Neural cell (in vitro differentiated cells): ENCODE measurements around the gene RSRP1. TPM values are rescaled to one million over a fixed set of nuclear protein-coding genes. Genes with fewer than 3 reads are reported as not detected.

ENCODE experiments used
- H2AFZ ChIP-seq: fragments of 200-600, 300-800 bp; sonication (generic), shearing (Covaris generic); 2 replicates; pipeline ENCODE4 v1.6.0; 2014; ENCODE audit warnings: low read depth, mild to moderate bottlenecking, antibody characterized with exemption, low read length, moderate library complexity
- H3F3A ChIP-seq: fragments of 200-600 bp; shearing (Covaris generic); 2 replicates; pipeline ENCODE4 v1.6.1; 2016; ENCODE audit warnings: mild to moderate bottlenecking, moderate library complexity, mixed read lengths, antibody characterized with exemption, low read length; ENCODE audit not compliant: insufficient read depth, poor library complexity, severe bottlenecking
- H3K27ac ChIP-seq: fragments of 200-600, 300-800 bp; sonication (generic), shearing (Covaris generic); 2 replicates; pipeline ENCODE4 v1.5.1; 2014; ENCODE audit warnings: mild to moderate bottlenecking, low read length, moderate library complexity
- H3K27me3 ChIP-seq: fragments of 300-800, 200-600 bp; sonication (generic), shearing (Covaris generic); 2 replicates; pipeline ENCODE4 v1.6.0; 2014; ENCODE audit warnings: mild to moderate bottlenecking, low read depth, low read length, moderate library complexity; ENCODE audit not compliant: insufficient read depth
- H3K36me3 ChIP-seq: fragments of 300-800, 200-600 bp; sonication (generic), shearing (Covaris generic); 2 replicates; pipeline ENCODE4 v1.5.1; 2014; ENCODE audit warnings: mild to moderate bottlenecking, antibody characterized with exemption, low read length, moderate library complexity; ENCODE audit not compliant: insufficient read depth
- H3K4me2 ChIP-seq: fragments of 300-800, 200-600 bp; sonication (generic), shearing (Covaris generic); 2 replicates; pipeline ENCODE4 v1.6.0; 2014; ENCODE audit warnings: mild to moderate bottlenecking, low read length
- H3K4me3 ChIP-seq: fragments of 300-800, 200-600 bp; sonication (generic), shearing (Covaris generic); 2 replicates; pipeline ENCODE4 v1.5.1; 2014; ENCODE audit warnings: mild to moderate bottlenecking, low read length, moderate library complexity
- H3K79me2 ChIP-seq: fragments of 200-600 bp; shearing (Covaris generic); replicated peaks from 2 replicates; pipeline ENCODE4 v1.6.0; 2014; ENCODE audit warnings: mild to moderate bottlenecking, low read length, moderate library complexity; ENCODE audit not compliant: insufficient read depth
- H3K9ac ChIP-seq: fragments of 300-800, 200-600 bp; sonication (generic), shearing (Covaris generic); 2 replicates; pipeline ENCODE4 v1.6.1; 2016; ENCODE audit warnings: mild to moderate bottlenecking, low read length, mixed read lengths
- H3K9me2 ChIP-seq: fragments of 200-600 bp; shearing (Covaris generic); 2 replicates; pipeline ENCODE4 v1.6.1; 2016; ENCODE audit warnings: mild to moderate bottlenecking, low read length, mixed read lengths; ENCODE audit not compliant: insufficient read depth
- H3K9me3 ChIP-seq: fragments of 200-600, 300-800 bp; sonication (generic), shearing (Covaris generic); 2 replicates; pipeline ENCODE4 v1.6.1; 2016; ENCODE audit warnings: mild to moderate bottlenecking, mixed run types, low read length, moderate library complexity, mixed read lengths
- H4K20me1 ChIP-seq: fragments of 200-600 bp; shearing (Covaris generic); 2 replicates; pipeline ENCODE4 v1.6.1; 2016; ENCODE audit warnings: mild to moderate bottlenecking, mixed run types; ENCODE audit not compliant: insufficient read depth
- EP300 ChIP-seq: fragments of 450-650 bp; conservative IDR thresholded peaks from 2 replicates; pipeline ENCODE4 v1.6.1; 2014; ENCODE audit warnings: antibody characterized with exemption, mild to moderate bottlenecking, moderate library complexity; ENCODE audit not compliant: poor library complexity, severe bottlenecking
- EZH2 ChIP-seq: fragments of 200-600, 300-800 bp; shearing (Covaris generic), sonication (generic); IDR thresholded peaks from 2 replicates; pipeline ENCODE4 v1.6.1; 2014; ENCODE audit warnings: antibody characterized with exemption, low read length, borderline replicate concordance, mild to moderate bottlenecking; ENCODE audit not compliant: insufficient read depth, poor library complexity, severe bottlenecking
- MXI1 ChIP-seq: fragments of 450-650 bp; conservative IDR thresholded peaks from 2 replicates; pipeline ENCODE4 v1.6.1; 2014; ENCODE audit warnings: antibody characterized with exemption, mild to moderate bottlenecking; ENCODE audit not compliant: poor library complexity, severe bottlenecking
- POLR2AphosphoS5 ChIP-seq: IDR thresholded peaks from 2 replicates; pipeline ENCODE4 v1.6.1; 2012
- RAD21 ChIP-seq: fragments of 450-650 bp; conservative IDR thresholded peaks from 2 replicates; pipeline ENCODE4 v1.6.1; 2014; ENCODE audit warnings: antibody characterized with exemption, mild to moderate bottlenecking, moderate library complexity
- SMC3 ChIP-seq: fragments of 450-650 bp; conservative IDR thresholded peaks from 2 replicates; pipeline ENCODE4 v1.6.1; 2014; ENCODE audit warnings: antibody characterized with exemption, mild to moderate bottlenecking, moderate library complexity; ENCODE audit not compliant: poor library complexity
- TAF1 ChIP-seq: IDR thresholded peaks from 2 replicates; pipeline ENCODE4 v1.6.1; 2012; ENCODE audit warnings: low read depth
- polyA plus RNA-seq: library from polyadenylated mRNA; depleted of rRNA; stranded (reverse); fragments of >200 nt; gene quantifications from 2 replicates; pipeline ENCODE4 v1.2.3, GENCODE V29; 2014
- TF ChIP-seq, protein P1 (sequence below): fragments of 450-650 bp; IDR thresholded peaks from 2 replicates; pipeline ENCODE4 v1.5.1; 2014; ENCODE audit warnings: antibody characterized with exemption, mild to moderate bottlenecking, moderate library complexity; ENCODE audit not compliant: poor library complexity, severe bottlenecking
- TF ChIP-seq, protein P2 (sequence below): IDR thresholded peaks from 2 replicates; pipeline ENCODE4 v1.6.1; 2012; ENCODE audit warnings: borderline replicate concordance

The RSRP1 gene
- polyA plus RNA-seq, 1 donor from 2014 or later, result 152 TPM

DNA sequence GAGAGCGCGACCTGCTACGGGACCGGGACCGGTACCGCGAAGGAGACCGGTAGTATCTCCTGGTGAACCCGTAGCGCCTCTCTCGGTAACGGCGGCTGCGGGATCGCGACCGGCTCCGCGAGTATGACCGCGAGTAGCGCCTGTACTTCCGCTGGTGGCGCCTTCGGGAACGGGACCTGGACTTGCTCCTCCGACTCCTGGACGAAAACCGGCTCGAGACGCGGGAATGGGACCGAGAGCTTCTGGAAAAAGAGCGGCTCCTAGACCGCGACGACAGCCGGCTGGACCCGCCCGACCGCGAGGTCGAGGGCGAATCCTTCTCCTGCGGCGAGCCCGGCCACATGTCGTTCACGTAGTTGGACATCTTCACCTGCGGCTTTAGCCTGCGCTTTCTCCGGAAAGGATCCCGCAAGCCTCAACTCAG lies 642 bp downstream of the RSRP1 start:
- TF ChIP-seq, protein P1, sequence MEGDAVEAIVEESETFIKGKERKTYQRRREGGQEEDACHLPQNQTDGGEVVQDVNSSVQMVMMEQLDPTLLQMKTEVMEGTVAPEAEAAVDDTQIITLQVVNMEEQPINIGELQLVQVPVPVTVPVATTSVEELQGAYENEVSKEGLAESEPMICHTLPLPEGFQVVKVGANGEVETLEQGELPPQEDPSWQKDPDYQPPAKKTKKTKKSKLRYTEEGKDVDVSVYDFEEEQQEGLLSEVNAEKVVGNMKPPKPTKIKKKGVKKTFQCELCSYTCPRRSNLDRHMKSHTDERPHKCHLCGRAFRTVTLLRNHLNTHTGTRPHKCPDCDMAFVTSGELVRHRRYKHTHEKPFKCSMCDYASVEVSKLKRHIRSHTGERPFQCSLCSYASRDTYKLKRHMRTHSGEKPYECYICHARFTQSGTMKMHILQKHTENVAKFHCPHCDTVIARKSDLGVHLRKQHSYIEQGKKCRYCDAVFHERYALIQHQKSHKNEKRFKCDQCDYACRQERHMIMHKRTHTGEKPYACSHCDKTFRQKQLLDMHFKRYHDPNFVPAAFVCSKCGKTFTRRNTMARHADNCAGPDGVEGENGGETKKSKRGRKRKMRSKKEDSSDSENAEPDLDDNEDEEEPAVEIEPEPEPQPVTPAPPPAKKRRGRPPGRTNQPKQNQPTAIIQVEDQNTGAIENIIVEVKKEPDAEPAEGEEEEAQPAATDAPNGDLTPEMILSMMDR, result peak; percentile 11
- TF ChIP-seq RAD21, result no peak
- Histone ChIP-seq H3K79me2 (peaks cover 31% of the 10 kb centered on the region), H2AFZ (no peak overlapping the region)

DNA sequence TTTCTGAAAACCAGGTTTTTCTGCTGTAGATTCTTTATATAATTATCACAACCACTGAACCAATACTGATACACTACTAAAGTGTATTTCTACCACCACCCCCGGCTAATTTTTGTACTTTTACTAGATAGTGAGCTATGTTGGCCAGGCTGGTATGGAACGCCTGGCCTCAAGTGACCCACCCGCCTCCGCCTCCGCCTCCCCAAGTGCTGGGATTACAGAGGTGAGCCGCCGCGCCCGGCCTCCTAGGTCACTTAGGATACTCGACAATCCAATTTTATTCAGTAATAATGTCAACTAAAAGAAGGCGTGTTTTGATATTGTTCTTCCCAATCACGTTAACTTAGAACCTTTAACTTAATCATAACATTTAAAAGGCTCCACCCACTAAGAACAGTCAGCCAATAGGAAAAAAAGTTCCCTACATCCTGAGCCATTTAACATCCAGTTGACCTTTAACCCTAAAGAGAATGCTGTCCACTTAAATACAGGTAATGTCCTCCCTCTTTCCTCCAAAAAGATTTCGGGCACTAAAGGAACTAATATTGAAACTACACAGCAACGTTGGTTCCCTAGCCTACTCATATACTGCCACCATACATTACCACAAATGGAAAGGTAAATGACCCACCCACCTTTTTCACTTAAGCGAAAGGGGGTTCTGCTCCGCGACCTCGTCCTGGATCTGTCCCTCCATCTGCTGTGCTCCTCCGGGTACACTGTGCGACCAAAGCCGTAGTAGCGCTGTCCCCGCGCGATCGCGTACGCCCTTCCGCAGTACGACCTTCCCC lies 1.2 kb downstream of the RSRP1 start:
- Histone ChIP-seq H3K79me2 (peaks cover 31% of the 10 kb centered on the region), H3K9ac (peak overlapping the region; percentile 82), H3K9me3 (no peaks in the 10 kb centered on the region), H3K9me2 (no peaks in the 10 kb centered on the region), H3K27me3 (no peaks in the 10 kb centered on the region), H4K20me1 (no peaks in the 10 kb centered on the region), H3K4me3 (peak overlapping the region; percentile 87), H3K36me3 (peaks cover 8% of the 10 kb centered on the region), H2AFZ (no peak overlapping the region), H3F3A (no peaks in the 10 kb centered on the region), H3K27ac (peak overlapping the region; percentile 82), H3K4me2 (peak overlapping the region; percentile 77)
- no peak for TF ChIP-seq RAD21
- TF ChIP-seq, protein P1, result no peak
- TF ChIP-seq, protein P2, sequence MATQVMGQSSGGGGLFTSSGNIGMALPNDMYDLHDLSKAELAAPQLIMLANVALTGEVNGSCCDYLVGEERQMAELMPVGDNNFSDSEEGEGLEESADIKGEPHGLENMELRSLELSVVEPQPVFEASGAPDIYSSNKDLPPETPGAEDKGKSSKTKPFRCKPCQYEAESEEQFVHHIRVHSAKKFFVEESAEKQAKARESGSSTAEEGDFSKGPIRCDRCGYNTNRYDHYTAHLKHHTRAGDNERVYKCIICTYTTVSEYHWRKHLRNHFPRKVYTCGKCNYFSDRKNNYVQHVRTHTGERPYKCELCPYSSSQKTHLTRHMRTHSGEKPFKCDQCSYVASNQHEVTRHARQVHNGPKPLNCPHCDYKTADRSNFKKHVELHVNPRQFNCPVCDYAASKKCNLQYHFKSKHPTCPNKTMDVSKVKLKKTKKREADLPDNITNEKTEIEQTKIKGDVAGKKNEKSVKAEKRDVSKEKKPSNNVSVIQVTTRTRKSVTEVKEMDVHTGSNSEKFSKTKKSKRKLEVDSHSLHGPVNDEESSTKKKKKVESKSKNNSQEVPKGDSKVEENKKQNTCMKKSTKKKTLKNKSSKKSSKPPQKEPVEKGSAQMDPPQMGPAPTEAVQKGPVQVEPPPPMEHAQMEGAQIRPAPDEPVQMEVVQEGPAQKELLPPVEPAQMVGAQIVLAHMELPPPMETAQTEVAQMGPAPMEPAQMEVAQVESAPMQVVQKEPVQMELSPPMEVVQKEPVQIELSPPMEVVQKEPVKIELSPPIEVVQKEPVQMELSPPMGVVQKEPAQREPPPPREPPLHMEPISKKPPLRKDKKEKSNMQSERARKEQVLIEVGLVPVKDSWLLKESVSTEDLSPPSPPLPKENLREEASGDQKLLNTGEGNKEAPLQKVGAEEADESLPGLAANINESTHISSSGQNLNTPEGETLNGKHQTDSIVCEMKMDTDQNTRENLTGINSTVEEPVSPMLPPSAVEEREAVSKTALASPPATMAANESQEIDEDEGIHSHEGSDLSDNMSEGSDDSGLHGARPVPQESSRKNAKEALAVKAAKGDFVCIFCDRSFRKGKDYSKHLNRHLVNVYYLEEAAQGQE, result no peak
- no peak for TF ChIP-seq EP300
- TF ChIP-seq EZH2, result no peak
- TF ChIP-seq MXI1, result no peak
- no peak for TF ChIP-seq SMC3
- no peak for TF ChIP-seq POLR2AphosphoS5
- no peak for TF ChIP-seq TAF1

More for the DNA sequence above, 642 bp downstream of the RSRP1 start:
- Histone ChIP-seq H4K20me1 (no peaks in the 10 kb centered on the region), H3K27ac (peak overlapping the region; percentile 82), H3K4me2 (peak overlapping the region; percentile 77), H3K4me3 (peak overlapping the region; percentile 87), H3K9ac (peak overlapping the region; percentile 82), H3K9me2 (no peaks in the 10 kb centered on the region), H3K27me3 (no peaks in the 10 kb centered on the region), H3K36me3 (peaks cover 8% of the 10 kb centered on the region), H3K9me3 (no peaks in the 10 kb centered on the region), H3F3A (no peaks in the 10 kb centered on the region)
